OCI-LY7 (cell line): ENCODE results near the gene ADGRD2.

ENCODE experiments used
- CTCF ChIP-seq: fragments of 200-600 bp; sonication (generic); conservative IDR thresholded peaks from 2 replicates; pipeline ENCODE4 v1.5.1; 2014; ENCODE audit warnings: mild to moderate bottlenecking, antibody characterized with exemption, low read length, moderate library complexity, mixed read lengths
- EZH2phosphoT487 ChIP-seq: fragments of 200-600 bp; sonication (generic); IDR thresholded peaks from 2 replicates; pipeline ENCODE4 v1.6.1; 2018; ENCODE audit warnings: low read depth, borderline replicate concordance, mild to moderate bottlenecking, mixed run types, antibody characterized with exemption, low read length, moderate library complexity, mixed read lengths

GRCh38 chr9:124488641-124489210 is 38.5 kb downstream of the ADGRD2 start:
- TF ChIP-seq CTCF (no peak), EZH2phosphoT487 (no peak)
